Activated naive CD4-positive, alpha-beta T cell treated with anti-CD3 and anti-CD28 coated beads for 36 hours (primary cell): ENCODE results near the gene PCNA. TPM values are rescaled to one million over a fixed set of nuclear protein-coding genes. Genes with fewer than 3 reads are reported as not detected.
"Not testable (repeated sequence)": the region's sequence is repeated elsewhere in the genome, so short reads cannot be mapped to it uniquely, and the experiment has no call there.

Experiments
- CTCF ChIA-PET: fragments of 350-600 bp; sonication (Branson Sonifier 250); formaldehyde crosslinking; loops from one replicate; lab custom pipeline; 2021; ENCODE audit warnings: antibody characterized with exemption; lab: Charles Lee
- DNase-seq: peaks from one replicate; pipeline ENCODE4 v3.0.0-alpha.2; 2020
- H3K27ac Mint-ChIP-seq: one replicate; pipeline ENCODE4 v1.8.0; 2021; ENCODE audit warnings: mild to moderate bottlenecking, mixed read lengths
- H3K27me3 Mint-ChIP-seq: one replicate; pipeline ENCODE4 v1.8.0; 2021; ENCODE audit warnings: low read depth, mixed read lengths
- H3K36me3 Mint-ChIP-seq: one replicate; pipeline ENCODE4 v1.8.0; 2021; ENCODE audit warnings: low read depth, mixed read lengths
- H3K4me1 Mint-ChIP-seq: one replicate; pipeline ENCODE4 v1.8.0; 2021; ENCODE audit warnings: low read depth, mixed read lengths
- H3K4me3 Mint-ChIP-seq: one replicate; pipeline ENCODE4 v1.8.0; 2021; ENCODE audit warnings: mild to moderate bottlenecking, moderate library complexity, mixed read lengths
- H3K9me3 Mint-ChIP-seq: one replicate; pipeline ENCODE4 v1.8.0; 2021; ENCODE audit warnings: mixed read lengths
- intact Hi-C: fragments of 100-400 bp; cut with micrococcal nuclease; formaldehyde crosslinking; loops from one replicate; pipeline ENCODE4 v1.15.1; 2023
- total RNA-seq, 2 experiments: library from RNA; stranded (reverse); gene quantifications; one replicate each; pipeline ENCODE4 v1.2.3, GENCODE V29; 2021

PCNA gene
- total RNA-seq, 2 experiments from 2014 or later: 631 to 641 TPM

DNA sequence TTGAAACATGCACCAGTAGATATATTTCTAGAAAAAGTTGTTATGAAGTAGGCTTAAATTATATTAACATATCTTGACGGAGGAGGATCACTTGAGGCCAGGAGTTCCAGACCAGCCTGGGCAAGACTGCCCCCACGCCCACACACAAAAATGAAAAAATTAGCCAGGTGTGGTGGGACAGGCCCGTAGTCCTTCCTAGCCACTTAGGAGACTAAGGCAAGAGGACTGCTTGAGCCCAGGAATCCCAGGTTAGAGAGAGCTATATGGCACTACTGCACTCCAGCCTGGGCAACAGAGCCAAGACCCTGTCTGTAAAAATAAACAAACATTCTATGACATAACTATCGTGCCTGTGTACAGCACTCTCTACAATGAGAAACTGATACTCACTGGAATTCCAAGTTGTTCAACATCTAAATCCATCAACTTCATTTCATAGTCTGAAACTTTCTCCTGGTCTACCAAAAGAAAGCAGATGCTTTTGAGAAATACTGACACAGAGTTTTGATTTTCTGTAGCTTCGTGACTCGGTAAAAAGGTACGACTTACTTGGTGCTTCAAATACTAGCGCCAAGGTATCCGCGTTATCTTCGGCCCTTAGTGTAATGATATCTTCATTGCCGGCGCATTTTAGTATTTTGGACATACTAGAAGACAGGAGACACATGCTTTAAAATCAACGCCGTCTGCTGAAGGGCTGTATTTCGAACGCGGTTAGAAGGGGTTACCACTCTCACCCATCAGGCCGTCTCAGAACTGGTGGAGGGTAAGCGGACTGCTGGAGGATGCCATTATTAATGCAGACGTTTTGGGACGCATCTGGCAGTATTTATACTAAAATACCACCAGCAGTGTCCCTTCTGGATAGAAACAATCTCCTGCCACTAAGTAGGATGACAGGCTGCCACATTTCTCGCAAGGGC, 1.3 kb downstream of the PCNA start:
- H3K36me3 Mint-ChIP-seq: peaks cover 50% of the 10 kb centered on the region
- peak overlapping the region; percentile 99 for H3K27ac Mint-ChIP-seq
- no peak for DNase-seq
- intact Hi-C loops: loop anchor here (1.0 kb wide), 1 partner anchor 9 kb away; the partner anchor contains the start of gene CDS2
- peak overlapping the region; percentile 93 for H3K4me3 Mint-ChIP-seq
- peaks cover 48% of the 10 kb centered on the region for H3K4me1 Mint-ChIP-seq
- H3K27me3 Mint-ChIP-seq: no peaks in the 10 kb centered on the region
- H3K9me3 Mint-ChIP-seq: no peaks in the 10 kb centered on the region
- CTCF ChIA-PET: interaction anchor here (1.0 to 2.7 kb wide), 2 partner anchors 62 to 74 kb away, joined by 5 to 14 read pairs; no protein-coding TSS in a partner anchor

DNA sequence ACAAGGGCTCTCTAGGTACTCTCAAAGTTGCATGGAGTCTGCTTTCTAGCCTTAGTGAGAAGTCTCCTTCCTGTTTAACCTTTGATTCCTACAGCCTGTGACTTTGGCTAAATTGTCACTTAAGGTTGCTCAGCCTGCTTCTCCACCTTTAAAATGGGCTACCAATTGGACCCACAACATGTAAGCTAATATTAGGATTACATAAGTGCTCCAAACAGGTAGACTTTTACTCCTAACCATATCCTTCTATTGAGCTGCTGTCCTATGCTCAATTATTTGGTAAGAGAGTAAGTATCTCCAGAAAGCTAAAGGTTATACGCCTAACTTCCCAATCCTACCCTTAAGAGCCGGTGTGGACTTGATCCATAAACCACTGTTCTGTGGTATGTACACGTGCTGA, 2.9 kb downstream of the PCNA start:
- H3K9me3 Mint-ChIP-seq: no peaks in the 10 kb centered on the region
- H3K36me3 Mint-ChIP-seq: peaks cover 54% of the 10 kb centered on the region
- no peak for DNase-seq
- peak overlapping the region; percentile 93 for H3K4me3 Mint-ChIP-seq
- H3K27me3 Mint-ChIP-seq: no peaks in the 10 kb centered on the region
- intact Hi-C loops: no loop called here
- H3K27ac Mint-ChIP-seq: peak overlapping the region; percentile 50
- CTCF ChIA-PET: interaction anchor here (0.6 to 3.5 kb wide), 3 partner anchors 9 to 174 kb away, joined by 3 to 15 read pairs (median 4); no protein-coding TSS in a partner anchor
- H3K4me1 Mint-ChIP-seq: peaks cover 51% of the 10 kb centered on the region

DNA sequence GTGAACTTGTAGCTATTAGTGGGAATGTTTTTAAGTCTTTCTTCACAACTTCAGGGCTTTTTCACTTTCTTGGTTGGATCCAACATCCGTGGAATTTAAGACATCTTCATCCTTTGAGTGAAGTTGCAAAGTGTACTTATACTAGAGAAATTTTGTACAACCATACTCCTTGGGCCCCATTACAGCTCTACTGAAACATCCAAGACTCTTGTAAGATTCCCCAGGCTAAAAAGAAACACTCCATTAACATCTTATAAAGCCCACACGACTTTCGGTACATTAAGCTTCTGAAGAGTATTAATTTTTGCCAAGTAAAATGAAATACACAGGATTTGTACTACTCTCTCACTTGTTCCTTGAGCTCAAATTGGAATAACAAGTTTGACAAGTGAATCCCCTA, 5.4 kb downstream of the PCNA start:
- Mint-ChIP-seq H3K27ac (peak overlapping the region; percentile 89), H3K4me3 (peak overlapping the region; percentile 3), H3K27me3 (no peaks in the 10 kb centered on the region), H3K4me1 (peaks cover 43% of the 10 kb centered on the region), H3K36me3 (peaks cover 56% of the 10 kb centered on the region), H3K9me3 (no peaks in the 10 kb centered on the region)
- no peak for DNase-seq
- CTCF ChIA-PET: interaction anchor here (0.7 to 3.5 kb wide), 5 partner anchors 11 to 108 kb away, joined by 3 to 15 read pairs (median 3); no protein-coding TSS in a partner anchor
- intact Hi-C loops: no loop called here

DNA sequence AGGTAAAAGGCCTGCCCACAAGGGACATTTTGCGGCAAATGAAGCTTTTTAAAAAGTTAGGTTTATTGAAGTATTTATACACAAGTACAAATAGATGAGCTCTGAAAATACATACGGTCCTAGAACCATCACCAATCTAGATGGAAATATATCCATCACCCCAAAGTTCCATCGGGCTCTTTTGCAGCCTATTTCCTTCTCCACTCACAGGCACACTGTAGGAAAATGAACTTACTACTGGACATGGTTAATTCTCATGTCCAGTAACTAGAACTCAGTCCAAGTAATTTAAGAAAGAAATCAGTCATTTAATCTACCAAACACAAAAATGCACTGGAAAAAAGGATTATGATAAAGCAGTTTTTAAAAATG, 6.2 kb downstream of the PCNA start:
- no peak for DNase-seq
- CTCF ChIA-PET: no interaction called here
- peaks cover 43% of the 10 kb centered on the region for H3K4me1 Mint-ChIP-seq

DNA sequence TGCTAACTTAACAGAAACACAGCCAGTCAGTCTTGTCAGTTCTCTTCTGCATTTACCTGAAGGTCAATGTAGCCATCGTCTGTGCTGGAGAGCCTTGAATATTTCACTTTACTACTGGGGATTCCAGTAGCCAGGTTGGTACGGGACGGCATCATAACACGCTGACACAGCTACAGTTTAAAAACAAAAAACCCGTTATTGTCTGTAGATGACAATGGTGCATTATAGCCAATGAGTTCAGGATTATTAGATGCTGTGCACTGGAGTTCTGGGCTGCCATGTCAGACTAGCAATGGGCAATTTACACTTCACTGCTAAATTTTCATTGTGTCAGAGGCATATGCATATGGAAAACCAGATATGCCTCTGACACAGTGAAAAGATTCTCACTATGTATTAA, 10.5 kb downstream of the PCNA start:
- intact Hi-C loops: no loop called here
- H3K4me3 Mint-ChIP-seq: no peak overlapping the region
- H3K4me1 Mint-ChIP-seq: peaks cover 17% of the 10 kb centered on the region
- DNase-seq: no peak
- CTCF ChIA-PET: interaction anchor here (1.0 kb wide), 1 partner anchor 8 kb away, joined by 3 read pairs; no protein-coding TSS in a partner anchor
- no peaks in the 10 kb centered on the region for H3K9me3 Mint-ChIP-seq
- no peaks in the 10 kb centered on the region for H3K27me3 Mint-ChIP-seq
- H3K36me3 Mint-ChIP-seq: peaks cover 25% of the 10 kb centered on the region
- no peak overlapping the region for H3K27ac Mint-ChIP-seq

More for the DNA sequence above, 6.2 kb downstream of the PCNA start:
- Mint-ChIP-seq H3K9me3 (no peaks in the 10 kb centered on the region), H3K36me3 (peaks cover 50% of the 10 kb centered on the region), H3K27me3 (no peaks in the 10 kb centered on the region), H3K4me3 (peak overlapping the region; percentile 89), H3K27ac (peak overlapping the region; percentile 89)
- intact Hi-C loops: no loop called here

DNA sequence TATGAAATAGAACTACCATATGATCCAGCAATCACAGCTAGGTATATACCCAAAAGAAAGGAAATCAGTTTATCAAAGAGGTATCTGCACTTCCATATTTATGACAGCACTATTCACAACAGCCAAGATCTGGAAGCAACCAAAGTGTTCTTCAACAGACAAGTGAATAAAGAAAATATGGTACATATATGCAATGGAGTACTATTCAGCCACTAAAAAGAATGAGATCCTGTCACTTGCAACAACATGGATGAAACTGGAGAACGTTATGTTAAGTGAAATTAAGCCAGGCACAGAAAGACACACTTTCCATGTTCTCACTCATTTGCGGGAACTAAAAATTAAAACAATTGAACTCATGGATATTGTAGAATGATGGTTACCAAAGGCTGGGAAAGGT, 15.3 kb downstream of the PCNA start:
- H3K27me3 Mint-ChIP-seq: no peaks in the 10 kb centered on the region
- no peak for DNase-seq
- no peak overlapping the region for H3K4me3 Mint-ChIP-seq
- intact Hi-C loops: no loop called here
- peaks cover 28% of the 10 kb centered on the region for H3K36me3 Mint-ChIP-seq
- CTCF ChIA-PET: interaction anchor here (1.2 to 1.4 kb wide), 2 partner anchors 47 to 343 kb away, joined by 3 to 5 read pairs; no protein-coding TSS in a partner anchor
- H3K9me3 Mint-ChIP-seq: no peaks in the 10 kb centered on the region
- peaks cover 8% of the 10 kb centered on the region for H3K4me1 Mint-ChIP-seq
- no peak overlapping the region for H3K27ac Mint-ChIP-seq

DNA sequence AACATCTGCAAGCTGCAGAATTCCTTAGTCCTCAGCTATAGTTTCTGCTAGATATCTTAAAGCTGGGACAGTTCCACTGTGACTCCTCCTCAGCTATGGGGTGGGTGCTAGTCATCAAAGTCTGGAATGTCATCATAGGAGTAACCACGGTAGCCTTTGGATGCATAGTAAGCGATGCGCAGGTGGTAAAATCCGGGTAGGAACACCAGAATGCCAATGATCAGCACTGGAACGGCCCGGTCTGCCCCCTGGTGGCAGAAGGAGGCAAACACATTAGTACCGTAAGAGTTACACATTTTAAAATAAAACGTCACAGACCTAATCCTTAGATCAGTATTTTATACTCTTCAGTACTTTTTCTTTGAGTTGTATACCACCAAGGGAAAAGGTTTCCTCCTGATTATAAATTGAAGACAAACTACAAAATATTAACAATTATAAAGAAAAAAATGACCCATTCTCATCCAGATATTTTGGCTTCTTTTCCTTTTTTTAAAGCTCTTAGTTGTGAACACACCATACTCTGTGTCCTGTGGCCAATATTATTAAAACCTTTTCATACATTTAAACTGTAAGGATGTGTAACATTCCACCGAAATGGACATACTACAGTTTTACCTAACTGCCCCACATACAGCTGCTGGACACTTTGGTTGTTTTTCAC, 18.9 kb downstream of the PCNA start:
- CTCF ChIA-PET: interaction anchor here (0.6 to 3.6 kb wide), 44 partner anchors 8 to 495 kb away, joined by 3 to 56 read pairs (median 4); partner anchors contain the start of gene PCNA
- intact Hi-C loops: loop anchor here (1.0 to 2.0 kb wide), 5 partner anchors 23 to 494 kb away; partner anchors contain the start of gene SLC23A2
- Mint-ChIP-seq H3K9me3 (no peaks in the 10 kb centered on the region), H3K27me3 (no peaks in the 10 kb centered on the region), H3K4me3 (no peak overlapping the region), H3K27ac (no peak overlapping the region), H3K4me1 (peaks cover 8% of the 10 kb centered on the region), H3K36me3 (peaks cover 32% of the 10 kb centered on the region)
- peak; percentile 84 for DNase-seq

DNA sequence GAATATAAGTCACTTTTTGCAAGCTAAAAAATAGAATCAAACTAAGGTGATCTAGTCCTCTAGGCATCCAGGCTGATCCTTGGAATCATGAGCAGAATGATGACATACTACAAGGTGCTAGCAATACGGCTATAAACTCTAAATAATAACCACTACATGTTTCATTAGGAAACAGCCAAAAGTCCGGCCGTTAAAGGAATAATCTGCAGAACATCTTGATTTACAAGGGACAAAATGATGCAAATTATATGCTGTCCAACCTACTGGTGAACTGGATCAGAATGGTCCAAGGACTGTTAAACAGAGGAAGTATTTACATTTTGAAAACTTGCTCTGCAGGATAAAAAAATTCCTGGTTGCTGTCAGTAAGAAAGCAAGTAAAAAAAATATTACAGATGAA, 19.8 kb downstream of the PCNA start:
- H3K4me3 Mint-ChIP-seq, H3K9me3 Mint-ChIP-seq, H3K27me3 Mint-ChIP-seq, H3K4me1 Mint-ChIP-seq, H3K27ac Mint-ChIP-seq, DNase-seq: not testable (repeated sequence)
- CTCF ChIA-PET: interaction anchor here (0.7 to 3.6 kb wide), 19 partner anchors 8 to 494 kb away, joined by 3 to 56 read pairs (median 4); no protein-coding TSS in a partner anchor
- intact Hi-C loops: loop anchor here (1.0 to 2.0 kb wide), 5 partner anchors 22 to 493 kb away; partner anchors contain the start of gene SLC23A2
- H3K36me3 Mint-ChIP-seq: peaks cover 32% of the 10 kb centered on the region

DNA sequence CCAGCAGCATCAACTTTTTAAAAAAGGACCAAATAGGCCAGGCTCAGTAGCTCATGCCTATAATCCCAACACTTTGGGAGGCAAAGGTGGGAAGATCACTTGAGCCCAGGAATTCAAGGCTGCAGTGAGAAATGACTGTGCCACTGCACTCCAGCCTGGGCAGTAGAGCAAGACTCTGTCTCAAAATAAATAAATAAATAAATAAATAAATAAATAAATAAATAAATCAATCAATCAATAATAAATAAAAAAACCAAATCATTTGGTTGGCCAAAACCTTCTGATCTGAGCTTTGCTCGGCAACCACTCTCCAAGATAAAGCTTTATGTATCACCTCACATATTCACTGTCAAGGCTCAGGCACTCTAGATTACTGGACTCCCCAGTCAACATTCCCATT, 20.7 kb downstream of the PCNA start:
- H3K4me3 Mint-ChIP-seq, H3K4me1 Mint-ChIP-seq, H3K9me3 Mint-ChIP-seq, H3K27me3 Mint-ChIP-seq, intact Hi-C loops, H3K27ac Mint-ChIP-seq, DNase-seq: not testable (repeated sequence)
- CTCF ChIA-PET: interaction anchor here (0.7 to 3.6 kb wide), 8 partner anchors 12 to 208 kb away, joined by 3 to 56 read pairs (median 4); no protein-coding TSS in a partner anchor
- H3K36me3 Mint-ChIP-seq: peaks cover 28% of the 10 kb centered on the region

DNA sequence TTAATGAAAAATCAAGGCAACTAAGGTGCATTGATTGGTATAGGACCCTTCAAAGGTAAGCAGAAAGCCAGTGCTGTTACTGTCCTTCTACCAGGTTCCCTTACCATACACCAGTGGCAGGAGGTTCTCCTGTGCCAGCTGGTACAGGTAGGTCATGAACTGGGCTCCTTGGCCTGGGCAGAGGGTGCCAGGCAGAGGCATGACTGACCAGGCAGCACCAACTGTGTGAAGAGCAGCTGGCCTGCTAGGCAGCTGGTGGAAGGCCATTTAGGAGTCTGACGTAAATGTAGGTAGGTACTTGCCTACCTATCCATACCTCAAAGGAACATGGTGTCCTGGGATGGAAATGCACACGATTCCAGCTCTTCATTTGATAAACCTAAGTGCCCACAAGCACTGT, 23.3 kb downstream of the PCNA start:
- no peak for DNase-seq
- Mint-ChIP-seq H3K4me3 (no peak overlapping the region), H3K9me3 (no peaks in the 10 kb centered on the region), H3K27ac (no peak overlapping the region), H3K27me3 (no peaks in the 10 kb centered on the region), H3K36me3 (peaks cover 17% of the 10 kb centered on the region), H3K4me1 (peaks cover 6% of the 10 kb centered on the region)
- CTCF ChIA-PET: interaction anchor here (1.2 kb wide), 1 partner anchor 39 kb away, joined by 3 read pairs; no protein-coding TSS in a partner anchor
- intact Hi-C loops: no loop called here

DNA sequence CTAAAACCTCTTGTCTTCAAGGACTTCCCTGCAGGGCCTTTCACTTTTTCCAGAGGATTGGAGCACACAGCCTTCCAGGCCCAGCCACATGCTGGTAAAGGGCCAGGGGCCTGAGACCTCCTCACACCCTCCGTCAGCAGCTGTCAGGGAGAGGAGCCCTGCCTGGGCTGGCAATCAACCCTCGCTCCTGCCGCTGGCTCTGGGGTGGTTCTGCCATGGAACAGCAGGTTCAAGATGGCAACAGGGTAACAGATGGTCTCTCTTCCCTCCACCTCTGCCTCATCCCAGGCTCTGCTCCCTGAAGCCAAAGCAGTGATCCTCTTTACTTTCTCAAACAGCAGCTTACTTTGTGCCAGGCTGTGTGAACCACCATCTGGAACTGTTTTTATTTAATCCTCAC, 23.8 kb downstream of the PCNA start:
- H3K9me3 Mint-ChIP-seq: no peaks in the 10 kb centered on the region
- H3K4me1 Mint-ChIP-seq: peaks cover 3% of the 10 kb centered on the region
- DNase-seq: no peak
- CTCF ChIA-PET: interaction anchor here (1.2 kb wide), 1 partner anchor 39 kb away, joined by 3 read pairs; no protein-coding TSS in a partner anchor
- peaks cover 17% of the 10 kb centered on the region for H3K36me3 Mint-ChIP-seq
- H3K27ac Mint-ChIP-seq: no peak overlapping the region
- intact Hi-C loops: no loop called here
- no peaks in the 10 kb centered on the region for H3K27me3 Mint-ChIP-seq
- no peak overlapping the region for H3K4me3 Mint-ChIP-seq

DNA sequence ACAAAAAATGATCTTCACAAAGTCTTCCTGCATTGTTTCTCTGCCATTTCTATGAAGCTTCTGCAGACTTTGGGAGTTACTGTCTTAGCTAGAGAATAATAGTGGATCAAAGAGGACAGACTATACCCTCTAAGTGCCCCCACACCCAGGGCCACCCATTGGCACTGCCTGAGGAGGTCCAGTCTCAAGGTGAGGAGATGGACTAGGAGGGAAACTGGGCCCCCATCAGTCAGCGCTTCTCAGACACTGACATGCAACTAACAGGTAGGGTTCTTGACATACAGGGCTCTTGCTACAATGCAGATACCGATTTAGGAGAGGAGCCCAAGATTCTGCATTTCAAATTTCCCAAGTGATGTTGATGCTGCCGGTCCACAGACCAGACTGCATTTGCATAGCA, 24.3 kb downstream of the PCNA start:
- H3K36me3 Mint-ChIP-seq: peaks cover 13% of the 10 kb centered on the region
- H3K4me1 Mint-ChIP-seq: peaks cover 1% of the 10 kb centered on the region
- H3K9me3 Mint-ChIP-seq: no peaks in the 10 kb centered on the region
- H3K27me3 Mint-ChIP-seq: no peaks in the 10 kb centered on the region
- H3K4me3 Mint-ChIP-seq: no peak overlapping the region
- no peak for DNase-seq
- intact Hi-C loops: no loop called here
- CTCF ChIA-PET: no interaction called here
- no peak overlapping the region for H3K27ac Mint-ChIP-seq
